ENCODE data around the gene CIRBP.

The CIRBP gene

GRCh38 chr19:1269478-1270212 lies 513 bp downstream of the CIRBP start:
- DNase-seq, result peak; percentile 67

- no peak for DNase-seq
These were observed 1.2 kb downstream of the CIRBP start for GRCh38 chr19:1270213-1270853.

- no peak for DNase-seq
These were observed 1.9 kb downstream of the CIRBP start for GRCh38 chr19:1270854-1271527.

GRCh38 chr19:1271528-1272422 lies 2.6 kb downstream of the CIRBP start:
- DNase-seq, result no peak

- DNase-seq, result no peak
These were observed 3.5 kb downstream of the CIRBP start for GRCh38 chr19:1272423-1273262.

- DNase-seq, result no peak
These were observed 4.3 kb downstream of the CIRBP start for GRCh38 chr19:1273263-1274041.

GRCh38 chr19:1274081-1274851 lies 5.1 kb downstream of the CIRBP start:
- no peak for DNase-seq

- no peak for DNase-seq
These were observed 5.7 kb downstream of the CIRBP start for GRCh38 chr19:1274852-1275259.

GRCh38 chr19:1275260-1275975 lies 6.3 kb downstream of the CIRBP start, which contains the start of gene FAM174C:
TSS of gene FAM174C (plus strand) at chr19:1275530. CDS start at chr19:1275550, 20 bp downstream.
- peak; percentile 95 for DNase-seq

GRCh38 chr19:1275976-1276627 lies 7.0 kb downstream of the CIRBP start:
- no peak for DNase-seq

- DNase-seq, result no peak
These were observed 7.5 kb downstream of the CIRBP start for GRCh38 chr19:1276628-1277022.

- DNase-seq, result no peak
These were observed 7.9 kb downstream of the CIRBP start for GRCh38 chr19:1277061-1277460.

GRCh38 chr19:1278074-1278473 lies 8.9 kb downstream of the CIRBP start:
- DNase-seq, result no peak

GRCh38 chr19:1278713-1279660 lies 9.9 kb downstream of the CIRBP start:
- no peak for DNase-seq

GRCh38 chr19:1279782-1280341 lies 10.7 kb downstream of the CIRBP start:
- DNase-seq, result peak; percentile 45

GRCh38 chr19:1280636-1281568 lies 11.8 kb downstream of the CIRBP start:
- DNase-seq, result no peak

Data from DMS79 (cell line).